Esophagus squamous epithelium (tissue), 5 donors: ENCODE data around the gene DHRS1. TPM values are rescaled to one million over a fixed set of nuclear protein-coding genes. Genes with fewer than 3 reads are reported as not detected.

Experiments
- DNase-seq: peaks from one replicate; lab custom pipeline; 2025; lab: John Stamatoyannopoulos, UW
- H3K27ac ChIP-seq, 4 donors: fragments of 200-600 bp; sonication (generic); one replicate each; pipeline ENCODE4 v1.5.1; 2016 to 2019; ENCODE audit warnings: mild to moderate bottlenecking in 1 of 4
- H3K27me3 ChIP-seq, 4 donors: fragments of 200-600 bp; sonication (generic); 1 replicate in 3 of 4; 2 replicates in 1 of 4; pipeline versions ENCODE4 v1.5.1 to v1.6.0; 2017 to 2021; ENCODE audit warnings: antibody characterized with exemption in 1 of 4
- H3K36me3 ChIP-seq, 3 donors: fragments of 200-600 bp; sonication (generic); one replicate each; pipeline ENCODE4 v1.5.1; 2016 to 2019
- H3K4me1 ChIP-seq, 3 donors: fragments of 200-600 bp; sonication (generic); one replicate each; pipeline ENCODE4 v1.5.1; 2017 to 2019
- H3K4me3 ChIP-seq, 4 donors: fragments of 200-600 bp; sonication (generic); 1 replicate in 3 of 4; 2 replicates in 1 of 4; pipeline ENCODE4 v1.5.1; 2016 to 2019; ENCODE audit warnings: mild to moderate bottlenecking in 2 of 4, moderate library complexity in 1 of 4
- H3K9me3 ChIP-seq, 3 donors: fragments of 200-600 bp; sonication (generic); one replicate each; pipeline ENCODE4 v1.5.1; 2016 to 2019
- POLR2A ChIP-seq, 4 donors: fragments of 450-650 bp; IDR thresholded peaks; one replicate each; pipeline ENCODE4 v1.6.1; 2017; ENCODE audit warnings: antibody characterized with exemption in 4 of 4, mild to moderate bottlenecking in 4 of 4, moderate library complexity in 3 of 4
- WGBS, 2 donors: methylation state at CpG; one replicate each; pipeline ENCODE4 v1.1.5; 2018; 5-methylcytosine and 5-hydroxymethylcytosine counted together
- intact Hi-C: fragments of 100-400 bp; cut with DNase I; formaldehyde crosslinking; loops from one replicate; pipeline ENCODE4 v1.15.0; 2022
- total RNA-seq, 4 donors: library from RNA; depleted of rRNA; stranded (reverse); fragments of >200 nt; gene quantifications; one replicate each; pipeline ENCODE4 v1.1.0, GENCODE V29; 2016
- TF ChIP-seq, protein P1 (sequence below), 6 experiments: fragments of 450-650 bp in 4 of 6; fragments of 200-600 bp in 2 of 6; sonication (generic) in 2 of 6; IDR thresholded peaks; one replicate each; pipeline ENCODE4 v1.5.1; 2016 to 2019; ENCODE audit warnings: antibody characterized with exemption in 6 of 6, mild to moderate bottlenecking in 4 of 6, moderate library complexity in 4 of 6
- donor health status: DM: yes; HTN: yes; CAD: no.

DHRS1 gene
- total RNA-seq, 4 donors from 2014 or later = 81.6 to 164 (median 101) TPM

- Histone ChIP-seq H3K36me3 (peaks cover 22 to 74% (median 24%) of the 10 kb centered on the region in 3 donors), H3K27ac (no peak overlapping the region), H3K9me3 (no peaks in the 10 kb centered on the region), H3K4me3 (no peak overlapping the region), H3K4me1 (peaks cover 5 to 18% (median 5%) of the 10 kb centered on the region in 3 donors), H3K27me3 (no peaks in the 10 kb centered on the region)
- intact Hi-C loops = no loop called here
- WGBS, 2 donors = 83 to 84% methylated on average over 9 of the region's 9 CpGs
- no peak for TF ChIP-seq POLR2A (IDR thresholded peaks at IDR 0.05)
- TF ChIP-seq, protein P1, sequence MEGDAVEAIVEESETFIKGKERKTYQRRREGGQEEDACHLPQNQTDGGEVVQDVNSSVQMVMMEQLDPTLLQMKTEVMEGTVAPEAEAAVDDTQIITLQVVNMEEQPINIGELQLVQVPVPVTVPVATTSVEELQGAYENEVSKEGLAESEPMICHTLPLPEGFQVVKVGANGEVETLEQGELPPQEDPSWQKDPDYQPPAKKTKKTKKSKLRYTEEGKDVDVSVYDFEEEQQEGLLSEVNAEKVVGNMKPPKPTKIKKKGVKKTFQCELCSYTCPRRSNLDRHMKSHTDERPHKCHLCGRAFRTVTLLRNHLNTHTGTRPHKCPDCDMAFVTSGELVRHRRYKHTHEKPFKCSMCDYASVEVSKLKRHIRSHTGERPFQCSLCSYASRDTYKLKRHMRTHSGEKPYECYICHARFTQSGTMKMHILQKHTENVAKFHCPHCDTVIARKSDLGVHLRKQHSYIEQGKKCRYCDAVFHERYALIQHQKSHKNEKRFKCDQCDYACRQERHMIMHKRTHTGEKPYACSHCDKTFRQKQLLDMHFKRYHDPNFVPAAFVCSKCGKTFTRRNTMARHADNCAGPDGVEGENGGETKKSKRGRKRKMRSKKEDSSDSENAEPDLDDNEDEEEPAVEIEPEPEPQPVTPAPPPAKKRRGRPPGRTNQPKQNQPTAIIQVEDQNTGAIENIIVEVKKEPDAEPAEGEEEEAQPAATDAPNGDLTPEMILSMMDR (IDR thresholded peaks at IDR 0.05) = no peak
- DNase-seq = no peak
These were observed 8.8 kb downstream of the DHRS1 start for GRCh38 chr14:24290746-24291145.

DNA sequence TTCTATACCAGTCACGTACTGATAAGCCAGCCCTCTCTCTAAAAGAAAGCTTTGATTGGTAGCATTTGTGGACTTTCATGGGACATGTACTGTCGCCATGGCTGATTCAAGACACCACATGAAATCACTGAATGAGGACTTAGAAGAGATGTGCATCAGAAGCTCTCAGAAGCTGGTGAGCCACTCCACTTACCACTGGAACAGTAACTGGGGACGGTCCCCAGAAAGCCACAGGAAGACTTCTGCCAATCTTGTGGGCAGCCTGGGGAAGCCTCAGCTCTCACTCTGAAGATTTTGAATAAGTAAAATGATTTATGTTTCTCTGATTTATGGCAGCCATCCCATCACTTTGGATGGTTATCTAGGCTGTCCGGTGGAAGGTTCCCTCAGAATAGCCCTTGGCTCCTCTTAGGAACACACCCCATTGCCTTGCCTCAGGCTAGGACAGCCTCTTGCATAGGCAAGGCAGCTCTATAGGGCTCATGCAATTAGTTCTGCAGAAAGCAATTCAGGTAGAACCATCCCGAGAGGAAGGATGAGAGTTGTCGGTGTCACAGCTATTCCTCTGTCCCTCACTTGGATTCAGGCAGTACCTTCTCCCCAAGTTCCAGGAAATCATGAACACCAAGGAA, 9.8 kb downstream of the DHRS1 start:
- H3K4me3 ChIP-seq = no peak overlapping the region
- WGBS, 2 donors = 57 to 81% methylated on average over 4 to 5 of the region's 6 CpGs
- intact Hi-C loops = no loop called here
- no peaks in the 10 kb centered on the region for H3K27me3 ChIP-seq
- TF ChIP-seq, protein P1 (IDR thresholded peaks at IDR 0.05) = no peak
- TF ChIP-seq POLR2A (IDR thresholded peaks at IDR 0.05) = no peak
- DNase-seq = no peak
- H3K27ac ChIP-seq = no peak overlapping the region
- H3K36me3 ChIP-seq = peaks cover 22 to 65% (median 24%) of the 10 kb centered on the region in 3 donors
- no peaks in the 10 kb centered on the region for H3K9me3 ChIP-seq
- H3K4me1 ChIP-seq = peaks cover 6 to 28% (median 8%) of the 10 kb centered on the region in 3 donors

DNA sequence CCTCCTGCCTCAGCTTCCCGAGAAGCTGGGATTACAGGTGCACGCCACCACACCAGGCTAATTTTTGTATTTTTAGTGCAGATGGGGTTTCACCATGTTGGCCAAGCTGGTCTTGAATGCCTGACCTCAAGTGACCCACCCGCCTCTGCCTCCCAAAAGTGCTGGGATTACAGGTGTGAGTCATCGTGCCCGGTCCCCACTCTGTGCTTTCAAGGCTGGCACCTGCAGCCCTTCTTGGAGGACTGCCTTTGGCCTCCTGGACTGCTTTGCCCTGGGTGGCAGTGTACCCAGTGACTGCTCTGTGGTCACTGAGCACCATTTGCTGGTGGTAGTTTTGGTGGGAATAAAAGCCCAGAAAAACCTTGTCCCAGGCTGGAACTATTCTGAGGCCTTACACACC, 12.6 kb downstream of the DHRS1 start:
- 87 to 90% methylated on average over 3 to 5 of the region's 5 CpGs for WGBS, 2 donors
- no peak for DNase-seq
- no peak for TF ChIP-seq POLR2A (IDR thresholded peaks at IDR 0.05)
- TF ChIP-seq, protein P1 (IDR thresholded peaks at IDR 0.05) = no peak
- H3K27ac ChIP-seq = peak overlapping the region in 2 of 4 donors; percentile 1 to 23
- no peak overlapping the region for H3K4me3 ChIP-seq
- peaks cover 16 to 37% (median 22%) of the 10 kb centered on the region in 3 donors for H3K36me3 ChIP-seq
- no peaks in the 10 kb centered on the region for H3K27me3 ChIP-seq
- intact Hi-C loops = no loop called here
- H3K9me3 ChIP-seq = no peaks in the 10 kb centered on the region
- peaks cover 13 to 54% (median 17%) of the 10 kb centered on the region in 3 donors for H3K4me1 ChIP-seq

DNA sequence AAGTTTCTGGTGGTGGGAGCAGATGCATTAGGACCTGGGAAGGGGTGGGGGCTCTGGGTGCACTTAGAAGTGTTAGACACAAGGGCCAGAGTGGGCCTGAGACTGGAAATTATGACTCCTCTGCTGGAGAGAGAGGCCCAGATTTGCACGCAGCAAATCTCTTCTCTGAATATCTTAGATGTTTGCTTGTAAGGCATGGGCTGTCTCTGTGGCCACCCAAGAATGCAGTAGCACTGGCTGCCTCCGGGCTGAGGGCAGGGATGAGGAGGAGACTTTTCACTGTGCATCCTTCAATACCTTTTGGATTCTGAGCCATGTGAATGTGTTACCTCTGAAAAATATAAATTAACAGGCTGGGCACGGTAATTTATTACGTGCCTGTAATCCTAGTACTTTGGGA, 14.2 kb downstream of the DHRS1 start:
- Histone ChIP-seq H3K27ac (peak overlapping the region; percentile 21 to 76 (median 55)), H3K9me3 (no peaks in the 10 kb centered on the region), H3K36me3 (peaks cover 2 to 20% (median 7%) of the 10 kb centered on the region in 3 donors), H3K4me1 (peaks cover 17 to 71% (median 24%) of the 10 kb centered on the region in 3 donors), H3K27me3 (no peaks in the 10 kb centered on the region), H3K4me3 (no peak overlapping the region)
- DNase-seq = no peak
- no peak for TF ChIP-seq POLR2A (IDR thresholded peaks at IDR 0.05)
- TF ChIP-seq, protein P1 (IDR thresholded peaks at IDR 0.05) = no peak
- intact Hi-C loops = no loop called here
- WGBS, 2 donors = 38 to 60% methylated on average over 3 to 4 of the region's 4 CpGs

- TF ChIP-seq, protein P1 (IDR thresholded peaks at IDR 0.05) = no peak
- no peak for TF ChIP-seq POLR2A (IDR thresholded peaks at IDR 0.05)
- intact Hi-C loops = no loop called here
- Histone ChIP-seq H3K27ac (peak overlapping the region; percentile 21 to 76 (median 55)), H3K4me1 (peaks cover 24 to 78% (median 31%) of the 10 kb centered on the region in 3 donors), H3K4me3 (no peak overlapping the region), H3K27me3 (no peaks in the 10 kb centered on the region), H3K36me3 (peaks cover 0 to 13% (median 2%) of the 10 kb centered on the region in 3 donors), H3K9me3 (no peaks in the 10 kb centered on the region)
- no peak for DNase-seq
- 71 to 72% methylated on average over 10 to 11 of the region's 11 CpGs for WGBS, 2 donors
These were observed 15.0 kb downstream of the DHRS1 start for GRCh38 chr14:24284501-24285035.
